NCI-H1436 treated with DMSO at 0.1 percent for 48 hours (cell line): ENCODE data around the gene DIP2A.
A peak's percentile ranks its signal among the peaks of the same experiment; 100 is the strongest.

Source experiments
- DNase-seq: peaks from one replicate; lab custom pipeline; 2025; lab: John Stamatoyannopoulos, UW

The DIP2A gene

GRCh38 chr21:46458315-46459023 is at the start of gene DIP2A:
DIP2A (plus strand) TSS chr21:46458891; CDS start chr21:46459132, 241 bp downstream.
- peak; percentile 77 for DNase-seq

- no peak for DNase-seq
These were observed 48.9 kb upstream of the DIP2A start for GRCh38 chr21:46409641-46410406.

GRCh38 chr21:46410516-46410915 is 48.2 kb upstream of the DIP2A start:
- no peak for DNase-seq

GRCh38 chr21:46411236-46411635 is 47.5 kb upstream of the DIP2A start:
- no peak for DNase-seq

GRCh38 chr21:46411691-46412090 is 47.0 kb upstream of the DIP2A start:
- DNase-seq: no peak

- DNase-seq: no peak
These were observed 45.9 kb upstream of the DIP2A start for GRCh38 chr21:46412521-46413364.

- DNase-seq: no peak
These were observed 45.4 kb upstream of the DIP2A start for GRCh38 chr21:46413365-46413696.

- DNase-seq: no peak
These were observed 43.8 kb upstream of the DIP2A start for GRCh38 chr21:46414965-46415275.

- DNase-seq: no peak
These were observed 42.1 kb upstream of the DIP2A start for GRCh38 chr21:46416551-46416950.

GRCh38 chr21:46418265-46418946 is 40.3 kb upstream of the DIP2A start:
- no peak for DNase-seq

GRCh38 chr21:46420241-46421190 is 38.2 kb upstream of the DIP2A start:
- DNase-seq: no peak

- no peak for DNase-seq
These were observed 37.4 kb upstream of the DIP2A start for GRCh38 chr21:46421191-46421750.

GRCh38 chr21:46421756-46422555 is 36.7 kb upstream of the DIP2A start:
- DNase-seq: no peak

GRCh38 chr21:46422636-46423241 is 36.0 kb upstream of the DIP2A start:
- no peak for DNase-seq

- no peak for DNase-seq
These were observed 35.1 kb upstream of the DIP2A start for GRCh38 chr21:46423546-46424038.

- DNase-seq: no peak
These were observed 34.6 kb upstream of the DIP2A start for GRCh38 chr21:46424039-46424591.

- DNase-seq: no peak
These were observed 34.1 kb upstream of the DIP2A start for GRCh38 chr21:46424621-46425020.

- DNase-seq: no peak
These were observed 33.6 kb upstream of the DIP2A start for GRCh38 chr21:46425041-46425440.

- DNase-seq: no peak
These were observed 33.1 kb upstream of the DIP2A start for GRCh38 chr21:46425571-46425970.
